ENCODE results near the gene HOXB6.

Gene HOXB6

GRCh38 chr17:48639982-48640857 lies 35.4 kb upstream of the HOXB6 start:
- TF ChIP-seq CTCF (IDR thresholded peaks at IDR 0.05) (no peak), ZFX (IDR thresholded peaks at IDR 0.05; ENCODE audit: borderline replicate concordance) (no peak)
- H3K27ac ChIP-seq, result no peak overlapping the region

- TF ChIP-seq CTCF (IDR thresholded peaks at IDR 0.05), result no peak
- no peak for TF ChIP-seq ZFX (IDR thresholded peaks at IDR 0.05; ENCODE audit: borderline replicate concordance)
- H3K27ac ChIP-seq, result no peak overlapping the region
These were observed 34.4 kb upstream of the HOXB6 start for GRCh38 chr17:48639136-48639535.

- H3K27ac ChIP-seq, result no peak overlapping the region
- TF ChIP-seq ZFX (IDR thresholded peaks at IDR 0.05; ENCODE audit: borderline replicate concordance) (no peak), CTCF (IDR thresholded peaks at IDR 0.05) (no peak)
These were observed 32.8 kb upstream of the HOXB6 start for GRCh38 chr17:48637323-48638260.

- H3K27ac ChIP-seq, result no peak overlapping the region
- TF ChIP-seq CTCF (IDR thresholded peaks at IDR 0.05) (peak; percentile 94), ZFX (IDR thresholded peaks at IDR 0.05; ENCODE audit: borderline replicate concordance) (no peak)
These were observed 31.6 kb upstream of the HOXB6 start for GRCh38 chr17:48636177-48637018.

- TF ChIP-seq ZFX (IDR thresholded peaks at IDR 0.05; ENCODE audit: borderline replicate concordance), result no peak
- TF ChIP-seq CTCF (IDR thresholded peaks at IDR 0.05), result no peak
- H3K27ac ChIP-seq, result no peak overlapping the region
These were observed 29.9 kb upstream of the HOXB6 start for GRCh38 chr17:48634493-48635208.

- H3K27ac ChIP-seq, result no peak overlapping the region
- no peak for TF ChIP-seq CTCF (IDR thresholded peaks at IDR 0.05)
- no peak for TF ChIP-seq ZFX (IDR thresholded peaks at IDR 0.05; ENCODE audit: borderline replicate concordance)
These were observed 28.5 kb upstream of the HOXB6 start for GRCh38 chr17:48633266-48633677.

All from 22Rv1 (cell line).